ENCODE data around the gene PNPLA7.
"Not testable (repeated sequence)": the region's sequence is repeated elsewhere in the genome, so short reads cannot be mapped to it uniquely, and the experiment has no call there.

PNPLA7 gene

DNA sequence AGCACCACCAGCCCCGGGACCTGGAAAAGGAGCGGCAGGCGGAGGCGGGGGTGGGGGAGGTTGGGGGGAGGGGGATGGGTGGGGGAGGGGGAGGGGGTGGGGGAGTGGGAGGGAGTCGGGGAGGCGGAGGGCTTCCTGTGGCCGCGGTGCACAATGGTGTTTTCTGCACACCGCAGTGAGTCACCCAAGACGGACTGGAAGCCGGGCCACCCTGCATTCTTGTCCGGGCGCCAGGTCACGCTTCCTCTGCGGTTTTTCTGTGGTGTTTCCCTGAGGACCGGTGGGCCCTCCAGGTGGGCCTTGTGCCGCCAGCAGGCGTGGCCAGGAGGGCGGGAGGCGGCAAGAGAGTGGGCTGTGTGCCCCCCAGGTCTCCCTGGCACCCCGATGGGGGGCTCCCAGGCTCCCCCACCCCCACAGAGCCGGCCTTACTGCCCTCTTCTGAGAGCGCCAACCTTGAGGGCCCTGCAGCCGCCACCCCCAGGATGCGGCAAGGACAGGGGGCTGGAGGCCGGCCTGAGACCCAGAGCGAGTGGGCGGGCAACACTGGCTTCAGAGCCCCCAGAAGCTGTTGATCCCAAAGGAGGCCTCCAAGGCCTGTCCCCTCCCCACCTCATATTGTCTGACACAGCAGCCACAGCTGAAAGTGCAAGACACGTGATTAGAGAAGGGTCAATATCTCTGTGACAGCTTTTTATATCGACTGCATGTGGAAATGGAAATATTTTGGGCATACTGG is 138.4 kb downstream of the PNPLA7 start:
- TF ChIP-seq, protein P1, sequence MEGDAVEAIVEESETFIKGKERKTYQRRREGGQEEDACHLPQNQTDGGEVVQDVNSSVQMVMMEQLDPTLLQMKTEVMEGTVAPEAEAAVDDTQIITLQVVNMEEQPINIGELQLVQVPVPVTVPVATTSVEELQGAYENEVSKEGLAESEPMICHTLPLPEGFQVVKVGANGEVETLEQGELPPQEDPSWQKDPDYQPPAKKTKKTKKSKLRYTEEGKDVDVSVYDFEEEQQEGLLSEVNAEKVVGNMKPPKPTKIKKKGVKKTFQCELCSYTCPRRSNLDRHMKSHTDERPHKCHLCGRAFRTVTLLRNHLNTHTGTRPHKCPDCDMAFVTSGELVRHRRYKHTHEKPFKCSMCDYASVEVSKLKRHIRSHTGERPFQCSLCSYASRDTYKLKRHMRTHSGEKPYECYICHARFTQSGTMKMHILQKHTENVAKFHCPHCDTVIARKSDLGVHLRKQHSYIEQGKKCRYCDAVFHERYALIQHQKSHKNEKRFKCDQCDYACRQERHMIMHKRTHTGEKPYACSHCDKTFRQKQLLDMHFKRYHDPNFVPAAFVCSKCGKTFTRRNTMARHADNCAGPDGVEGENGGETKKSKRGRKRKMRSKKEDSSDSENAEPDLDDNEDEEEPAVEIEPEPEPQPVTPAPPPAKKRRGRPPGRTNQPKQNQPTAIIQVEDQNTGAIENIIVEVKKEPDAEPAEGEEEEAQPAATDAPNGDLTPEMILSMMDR (IDR thresholded peaks at IDR 0.05; ENCODE audit: extremely low read depth, insufficient read depth, missing control alignments), result no peak
- in situ Hi-C loops (cut with MboI; ENCODE audit: low pct_unique_long_range_greater_than_20kb, low sequenced_read_pairs, unreplicated experiment), result no loop called here
- DNase-seq (ENCODE audit: low spot score), result peak; percentile 87

DNA sequence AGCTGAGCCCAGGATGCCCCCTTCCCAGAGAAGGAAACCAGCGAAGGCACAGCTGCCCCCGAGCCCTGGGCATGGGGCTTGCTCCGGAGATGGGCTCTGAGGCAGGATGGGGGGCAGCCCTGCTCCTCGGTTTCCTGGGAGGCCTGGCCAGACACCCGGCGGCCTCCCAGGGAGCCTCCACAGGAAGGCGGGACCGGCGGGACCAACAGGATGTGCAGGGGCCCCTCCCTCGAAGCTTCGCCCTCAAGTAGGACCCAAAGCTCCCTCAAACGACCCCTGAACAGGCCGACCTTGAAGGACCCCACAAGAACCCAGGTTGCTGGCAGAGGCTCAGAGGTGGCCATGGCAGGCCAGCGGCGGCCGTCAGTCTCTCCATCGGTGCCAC is 138.9 kb downstream of the PNPLA7 start:
- TF ChIP-seq, protein P1 (IDR thresholded peaks at IDR 0.05; ENCODE audit: extremely low read depth, insufficient read depth, missing control alignments), result no peak
- in situ Hi-C loops (cut with MboI; ENCODE audit: low pct_unique_long_range_greater_than_20kb, low sequenced_read_pairs, unreplicated experiment), result no loop called here

DNA sequence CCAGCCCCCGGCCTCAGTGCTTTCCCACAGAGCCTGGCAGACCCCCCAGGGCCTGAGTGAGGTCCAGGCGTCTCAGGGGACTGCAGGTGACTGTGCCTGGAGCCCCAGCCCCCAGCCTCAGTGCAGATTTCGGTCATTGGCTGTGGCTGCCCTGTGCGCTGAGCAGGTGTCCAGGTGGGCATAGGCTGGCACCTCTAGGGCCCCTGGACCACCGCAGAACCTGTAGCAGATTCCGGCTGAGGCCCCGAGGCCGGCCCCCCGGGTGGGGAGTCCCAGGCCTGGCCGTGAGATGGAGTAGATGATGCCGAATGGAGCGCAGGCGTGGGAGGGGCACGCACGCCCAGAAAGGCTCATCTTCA is 139.3 kb downstream of the PNPLA7 start:
- no peak for DNase-seq (ENCODE audit: low spot score)
- in situ Hi-C loops (cut with MboI; ENCODE audit: low pct_unique_long_range_greater_than_20kb, low sequenced_read_pairs, unreplicated experiment), result no loop called here
- TF ChIP-seq, protein P1 (IDR thresholded peaks at IDR 0.05; ENCODE audit: extremely low read depth, insufficient read depth, missing control alignments), result no peak

More for the DNA sequence above, 138.9 kb downstream of the PNPLA7 start:
- no peak for DNase-seq (ENCODE audit: low spot score)

DNA sequence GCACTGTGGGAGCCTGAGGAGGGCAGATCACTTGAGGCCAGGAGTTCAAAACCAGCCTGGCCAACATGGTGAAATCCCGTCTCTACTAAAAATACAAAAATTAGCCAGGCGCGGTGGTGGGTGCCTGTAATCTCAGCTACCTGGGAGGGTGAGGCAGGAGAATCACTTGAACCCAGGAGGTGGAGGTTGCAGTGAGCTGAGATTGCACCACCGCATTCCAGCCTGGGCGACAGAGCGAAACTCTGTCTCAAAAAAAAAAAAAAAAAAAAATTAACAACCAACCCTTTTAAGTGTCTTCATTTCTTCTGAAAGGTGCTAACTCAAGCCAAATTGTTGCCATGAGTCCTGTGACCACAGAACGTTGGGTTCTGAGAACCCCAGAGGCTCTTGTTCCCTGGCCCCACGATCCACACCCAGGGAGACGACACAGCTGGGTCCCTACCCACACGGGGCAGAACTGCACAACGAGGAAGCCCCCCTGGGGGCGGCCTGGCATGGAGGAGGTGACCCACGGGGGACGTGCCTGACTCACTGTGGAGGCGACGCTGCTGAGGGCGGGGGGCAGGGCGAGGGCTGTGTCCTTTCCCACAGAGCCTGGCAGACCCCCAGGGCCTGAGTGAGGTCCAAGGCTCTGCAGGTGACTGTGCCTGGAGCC is 139.8 kb downstream of the PNPLA7 start:
- DNase-seq (ENCODE audit: low spot score); in situ Hi-C loops (cut with MboI; ENCODE audit: low pct_unique_long_range_greater_than_20kb, low sequenced_read_pairs, unreplicated experiment): not testable (repeated sequence)

All from GM13977 (cell line).